ENCODE results near the gene NDOR1. TPM values are rescaled to one million over a fixed set of nuclear protein-coding genes. Genes with fewer than 3 reads are reported as not detected.

The NDOR1 gene
- total RNA-seq, 1 donor from 2014 or later: 20.5 TPM

DNA sequence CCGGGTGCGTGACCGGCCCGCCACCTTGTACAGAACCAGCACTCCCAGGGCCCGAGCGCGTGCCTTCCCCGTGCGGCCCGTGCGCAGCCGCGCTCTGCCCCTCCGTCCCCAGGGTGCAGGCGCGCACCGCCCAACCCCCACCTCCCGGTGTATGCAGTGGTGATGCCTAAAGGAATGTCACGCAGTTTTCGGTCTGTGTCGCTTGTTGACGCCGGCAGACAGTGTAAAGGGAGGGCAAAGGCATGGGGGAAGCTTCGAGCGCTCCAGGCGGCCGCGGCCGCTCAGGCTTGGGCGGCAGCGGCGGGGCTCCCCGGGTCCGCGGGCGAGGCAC, 37.0 kb upstream of the NDOR1 start:
- Mint-ChIP-seq H3K4me1 (ENCODE audit: unreplicated experiment) (peaks cover 5% of the 10 kb centered on the region), H3K27me3 (ENCODE audit: unreplicated experiment) (peaks cover 23% of the 10 kb centered on the region), H3K36me3 (ENCODE audit: unreplicated experiment) (no peaks in the 10 kb centered on the region), H3K27ac (ENCODE audit: unreplicated experiment) (no peak overlapping the region), H3K9me3 (ENCODE audit: unreplicated experiment) (no peaks in the 10 kb centered on the region), H3K4me3 (ENCODE audit: unreplicated experiment) (peak overlapping the region; percentile 55)
- DNase-seq (ENCODE audit: extremely low spot score, unreplicated experiment): no peak
- no peak for TF ChIP-seq CTCF (IDR thresholded peaks at IDR 0.05)

- peaks cover 5% of the 10 kb centered on the region for H3K4me1 Mint-ChIP-seq (ENCODE audit: unreplicated experiment)
- no peak for TF ChIP-seq CTCF (IDR thresholded peaks at IDR 0.05)
- H3K9me3 Mint-ChIP-seq (ENCODE audit: unreplicated experiment): no peaks in the 10 kb centered on the region
- DNase-seq (ENCODE audit: extremely low spot score, unreplicated experiment): no peak
- peak overlapping the region; percentile 65 for H3K4me3 Mint-ChIP-seq (ENCODE audit: unreplicated experiment)
- H3K36me3 Mint-ChIP-seq (ENCODE audit: unreplicated experiment): no peaks in the 10 kb centered on the region
- peaks cover 21% of the 10 kb centered on the region for H3K27me3 Mint-ChIP-seq (ENCODE audit: unreplicated experiment)
- no peak overlapping the region for H3K27ac Mint-ChIP-seq (ENCODE audit: unreplicated experiment)
These were observed 36.3 kb upstream of the NDOR1 start for GRCh38 chr9:137168904-137169856.

DNA sequence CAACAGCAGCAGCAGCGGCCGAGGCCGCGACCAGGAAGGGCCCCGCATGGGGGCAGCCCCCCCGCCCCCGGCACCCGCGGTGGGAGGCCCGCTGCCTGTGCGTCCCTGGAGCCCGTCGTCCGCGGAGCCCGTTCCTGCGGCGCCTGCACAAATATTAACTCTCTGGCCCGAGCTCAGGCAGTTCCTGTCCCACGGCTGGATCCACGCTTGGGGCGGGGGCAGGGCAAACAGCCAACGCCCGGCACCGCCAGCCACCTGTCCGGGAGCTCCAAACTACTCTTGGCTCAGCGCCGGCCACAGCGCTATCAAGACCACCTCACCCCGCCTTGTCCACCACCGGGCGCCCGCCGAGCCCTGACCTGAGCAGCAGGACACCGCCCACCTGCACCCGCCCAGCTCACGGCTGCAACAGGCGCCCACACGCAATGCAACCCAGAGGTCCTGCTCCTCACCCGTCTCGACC, 35.6 kb upstream of the NDOR1 start, which contains the start of gene LRRC26:
TSS of gene LRRC26 (minus strand) at position 156 of the 463 bp plus-strand sequence. CDS start at position 48, 108 bp downstream.
- Mint-ChIP-seq H3K4me3 (ENCODE audit: unreplicated experiment) (peak within 1 kb of the TSS; percentile 65), H3K36me3 (ENCODE audit: unreplicated experiment) (no peaks in the 10 kb centered on the region), H3K4me1 (ENCODE audit: unreplicated experiment) (peaks cover 5% of the 10 kb centered on the region), H3K27me3 (ENCODE audit: unreplicated experiment) (peaks cover 16% of the 10 kb centered on the region), H3K27ac (ENCODE audit: unreplicated experiment) (no peak within 1 kb of the TSS), H3K9me3 (ENCODE audit: unreplicated experiment) (no peaks in the 10 kb centered on the region)
- no peak for TF ChIP-seq CTCF (IDR thresholded peaks at IDR 0.05)
- DNase-seq (ENCODE audit: extremely low spot score, unreplicated experiment): no peak

DNA sequence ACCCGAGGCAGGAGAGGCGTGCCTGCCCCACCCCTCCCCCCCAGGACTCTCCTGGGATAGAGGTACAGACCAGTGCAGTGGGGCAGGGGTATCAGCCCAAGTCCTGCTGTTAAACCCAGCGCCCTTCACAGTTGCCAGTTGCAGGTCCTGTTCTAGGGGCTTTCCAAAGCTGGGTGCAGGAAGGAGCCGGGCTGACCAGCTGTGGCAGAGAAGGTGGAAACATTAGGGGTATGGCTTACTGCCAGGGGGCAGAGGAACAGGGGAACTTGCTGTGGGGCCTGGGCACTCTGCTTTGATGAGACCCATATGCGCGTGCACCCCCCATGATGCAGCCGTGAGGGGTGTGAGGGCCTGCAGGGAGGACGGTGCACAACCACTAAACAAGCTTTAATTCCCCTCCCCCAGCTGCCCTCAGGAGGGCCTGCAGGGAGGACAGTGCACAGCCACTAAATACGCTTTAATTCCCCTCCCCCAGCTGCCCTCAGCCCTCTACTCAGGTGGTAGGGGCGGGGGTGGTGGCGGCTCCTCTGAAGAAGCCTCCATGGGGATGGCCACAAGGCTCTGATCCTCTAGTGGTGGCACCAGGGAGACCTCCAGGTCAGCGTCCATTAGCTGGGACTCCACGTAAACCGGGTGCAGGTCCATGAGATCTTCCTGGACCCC, 34.9 kb upstream of the NDOR1 start:
- peaks cover 13% of the 10 kb centered on the region for H3K27me3 Mint-ChIP-seq (ENCODE audit: unreplicated experiment)
- H3K36me3 Mint-ChIP-seq (ENCODE audit: unreplicated experiment): no peaks in the 10 kb centered on the region
- DNase-seq (ENCODE audit: extremely low spot score, unreplicated experiment): no peak
- peaks cover 5% of the 10 kb centered on the region for H3K4me1 Mint-ChIP-seq (ENCODE audit: unreplicated experiment)
- TF ChIP-seq CTCF (IDR thresholded peaks at IDR 0.05): no peak
- H3K4me3 Mint-ChIP-seq (ENCODE audit: unreplicated experiment): no peak overlapping the region
- H3K9me3 Mint-ChIP-seq (ENCODE audit: unreplicated experiment): no peaks in the 10 kb centered on the region
- no peak overlapping the region for H3K27ac Mint-ChIP-seq (ENCODE audit: unreplicated experiment)
